ENCODE data around the gene C2orf81. TPM values are rescaled to one million over a fixed set of nuclear protein-coding genes. Genes with fewer than 3 reads are reported as not detected.
A peak's percentile ranks its signal among the peaks of the same experiment; 100 is the strongest.

The C2orf81 gene
- total RNA-seq, 4 donors from 2014 or later: 0.22 to 0.76 (median 0.59) TPM

DNA sequence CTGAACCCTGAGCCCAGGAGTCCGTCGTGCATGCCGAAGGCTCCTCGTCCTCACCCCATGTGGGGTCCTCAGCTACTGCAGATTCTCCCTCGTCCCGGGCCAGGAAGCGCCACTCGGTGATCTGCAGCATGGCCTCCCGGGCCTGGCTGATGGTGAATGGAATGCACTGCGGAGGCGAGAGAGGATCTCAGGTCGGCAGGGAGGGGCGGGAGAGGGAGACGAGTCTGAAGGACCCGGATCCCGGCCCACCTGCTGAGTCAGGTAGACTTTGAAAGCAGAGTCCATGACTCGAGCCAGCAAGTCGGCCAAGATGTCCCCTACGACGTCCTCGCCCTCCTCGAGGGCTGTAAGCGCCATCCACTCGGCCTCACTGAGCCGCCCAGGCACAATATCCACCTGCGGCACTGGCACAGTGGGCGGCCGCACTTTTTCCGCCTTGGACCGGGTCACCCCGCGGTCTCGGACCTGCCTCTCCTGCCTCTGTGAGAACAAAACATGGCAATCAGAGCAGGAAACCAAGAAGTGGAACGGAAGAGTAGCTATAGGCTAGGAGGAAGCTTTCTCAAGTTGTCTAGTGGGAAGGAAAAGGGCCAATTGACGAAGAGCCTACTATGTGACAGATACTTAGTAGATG lies 5.5 kb downstream of the C2orf81 start:
- Histone ChIP-seq H3K9me3 (no peaks in the 10 kb centered on the region), H3K27ac (peak overlapping the region in 3 of 4 donors; percentile 5 to 54 (median 43)), H3K4me3 (peak overlapping the region; percentile 33 to 74 (median 50)), H3K36me3 (no peaks in the 10 kb centered on the region), H3K4me1 (peaks cover 20 to 38% (median 22%) of the 10 kb centered on the region in 3 donors), H3K27me3 (peaks cover 0 to 25% (median 0%) of the 10 kb centered on the region in 4 donors)
- 63 to 77% methylated on average over 15 to 23 of the region's 35 CpGs for WGBS, 2 donors
- TF ChIP-seq POLR2A (IDR thresholded peaks at IDR 0.05) (no peak), CTCF (IDR thresholded peaks at IDR 0.05) (no peak)
- intact Hi-C loops (cut with DNase I): no loop called here
- DNase-seq: no peak

GRCh38 chr2:74414881-74415761 lies 6.3 kb downstream of the C2orf81 start:
- 28 to 34% methylated on average over 5 to 12 of the region's 66 CpGs for WGBS, 2 donors
- Histone ChIP-seq H3K27me3 (peaks cover 0 to 25% (median 0%) of the 10 kb centered on the region in 4 donors), H3K9me3 (no peaks in the 10 kb centered on the region), H3K4me1 (peaks cover 20 to 33% (median 22%) of the 10 kb centered on the region in 3 donors), H3K4me3 (peak overlapping the region; percentile 33 to 74 (median 50)), H3K36me3 (no peaks in the 10 kb centered on the region), H3K27ac (peak overlapping the region in 3 of 4 donors; percentile 43 to 69 (median 54))
- DNase-seq: no peak
- TF ChIP-seq POLR2A (IDR thresholded peaks at IDR 0.05): no peak
- TF ChIP-seq CTCF (IDR thresholded peaks at IDR 0.05): peak in 4 of 6 experiments; percentile 16 to 23 (median 18)
- intact Hi-C loops (cut with DNase I): no loop called here

DNA sequence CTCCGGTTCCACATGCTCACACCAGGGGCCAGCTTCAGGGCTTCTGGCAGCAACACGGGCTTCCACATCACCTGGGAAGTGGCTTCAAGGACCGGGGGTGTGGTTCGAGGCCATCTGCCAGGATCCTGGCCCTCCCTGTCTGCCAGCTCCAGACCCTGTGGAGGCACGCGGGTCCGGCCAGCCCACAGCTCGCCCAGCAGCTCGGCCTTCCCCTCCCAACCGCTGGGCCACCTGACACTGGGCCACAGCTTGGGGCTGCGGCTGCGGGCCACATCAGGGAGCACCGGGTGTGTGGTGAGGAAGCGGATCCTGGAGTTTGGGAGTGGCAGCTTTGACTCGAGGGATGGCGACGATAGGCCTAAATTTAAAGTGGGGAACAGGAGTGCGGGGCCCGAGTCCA lies 7.0 kb downstream of the C2orf81 start:
- Histone ChIP-seq H3K4me3 (peak overlapping the region; percentile 33 to 74 (median 50)), H3K9me3 (no peaks in the 10 kb centered on the region), H3K4me1 (peaks cover 20 to 33% (median 22%) of the 10 kb centered on the region in 3 donors), H3K27ac (peak overlapping the region in 3 of 4 donors; percentile 43 to 69 (median 54)), H3K36me3 (no peaks in the 10 kb centered on the region), H3K27me3 (peaks cover 0 to 25% (median 0%) of the 10 kb centered on the region in 4 donors)
- intact Hi-C loops (cut with DNase I): no loop called here
- no peak for DNase-seq
- no peak for TF ChIP-seq CTCF (IDR thresholded peaks at IDR 0.05)
- TF ChIP-seq POLR2A (IDR thresholded peaks at IDR 0.05): no peak
- WGBS, 2 donors: 20% methylated on average over 1 of the region's 19 CpGs; no CpG with 5 or more reads in 1 of the 2 donors

DNA sequence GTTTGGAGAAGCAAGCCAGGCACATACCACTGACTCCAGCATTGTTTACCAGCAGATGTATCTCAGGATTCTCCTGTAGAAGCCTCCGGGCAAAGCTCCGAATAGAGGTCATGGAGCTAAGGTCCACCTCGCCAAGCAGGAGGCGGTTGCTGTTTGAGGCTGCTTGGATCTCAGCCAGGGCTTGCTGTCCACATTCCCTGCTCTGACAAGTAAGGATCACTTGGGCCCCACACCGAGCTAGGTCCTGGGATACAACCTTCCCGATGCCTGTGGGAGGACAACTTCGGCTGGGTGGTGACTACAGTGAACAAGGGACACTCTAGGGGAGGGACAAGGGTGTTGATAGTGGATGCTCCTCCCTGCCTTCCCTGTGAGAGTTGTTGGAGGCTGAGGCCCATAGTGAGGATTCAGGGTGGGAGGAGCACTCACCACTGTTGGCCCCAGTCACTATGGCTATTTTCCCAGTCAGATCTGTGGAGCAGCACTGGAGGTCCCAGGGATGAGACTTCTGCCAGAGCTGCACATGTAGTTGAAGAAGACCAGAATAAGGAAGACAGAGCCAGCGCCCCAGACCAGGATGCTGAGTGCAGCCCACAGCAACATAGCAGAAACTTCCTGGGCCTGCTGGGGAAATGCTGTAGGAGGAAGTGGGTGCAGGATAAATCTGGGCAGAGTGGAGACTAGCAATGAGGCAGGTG lies 8.3 kb downstream of the C2orf81 start:
- TF ChIP-seq CTCF (IDR thresholded peaks at IDR 0.05): no peak
- TF ChIP-seq POLR2A (IDR thresholded peaks at IDR 0.05): no peak
- Histone ChIP-seq H3K36me3 (no peaks in the 10 kb centered on the region), H3K4me3 (no peak overlapping the region), H3K27me3 (peaks cover 0 to 25% (median 0%) of the 10 kb centered on the region in 4 donors), H3K27ac (no peak overlapping the region), H3K9me3 (no peaks in the 10 kb centered on the region), H3K4me1 (peaks cover 20 to 33% (median 22%) of the 10 kb centered on the region in 3 donors)
- 48 to 63% methylated on average over 4 to 5 of the region's 8 CpGs for WGBS, 2 donors
- no peak for DNase-seq
- intact Hi-C loops (cut with DNase I): no loop called here

All from esophagus squamous epithelium (tissue), 5 donors.